HepG2 (cell line): ENCODE data around the gene CSPG5. TPM values are rescaled to one million over a fixed set of nuclear protein-coding genes. Genes with fewer than 3 reads are reported as not detected.

Experiments used
- ATAD3A ChIP-seq: sonication (generic); formaldehyde crosslinking; IDR thresholded peaks from 2 replicates; pipeline ENCODE4 v1.4.0; 2020; ENCODE audit warnings: missing genetic modification reagents
- BORCS8-MEF2B ChIP-seq: sonication (generic); formaldehyde crosslinking; IDR thresholded peaks from 2 replicates; pipeline ENCODE4 v1.8.0; 2022; ENCODE audit warnings: mild to moderate bottlenecking, missing genetic modification reagents
- DNMT1 ChIP-seq: sonication (generic); formaldehyde crosslinking; IDR thresholded peaks from 2 replicates; pipeline ENCODE4 v1.5.1; 2020; ENCODE audit warnings: mild to moderate bottlenecking, missing genetic modification reagents
- FLYWCH1 ChIP-seq: sonication (generic); formaldehyde crosslinking; IDR thresholded peaks from 2 replicates; pipeline ENCODE4 v1.8.1; 2023; ENCODE audit warnings: mild to moderate bottlenecking, missing genetic modification reagents
- RBAK ChIP-seq: sonication (generic); formaldehyde crosslinking; IDR thresholded peaks from 2 replicates; pipeline ENCODE4 v1.5.1; 2020; ENCODE audit warnings: mild to moderate bottlenecking, missing genetic modification reagents
- RFX3 ChIP-seq: IDR thresholded peaks from 2 replicates; pipeline ENCODE4 v1.6.1; 2016; ENCODE audit warnings: missing biosample characterization, missing genetic modification reagents
- ZBTB1 ChIP-seq: sonication (generic); formaldehyde crosslinking; IDR thresholded peaks from 2 replicates; pipeline ENCODE4 v1.4.0; 2020; ENCODE audit warnings: missing genetic modification reagents, borderline replicate concordance
- ZFP36L1 ChIP-seq: sonication (generic); formaldehyde crosslinking; IDR thresholded peaks from 2 replicates; pipeline ENCODE4 v1.8.0; 2022; ENCODE audit warnings: mild to moderate bottlenecking, missing genetic modification reagents, moderate library complexity
- ZHX1 ChIP-seq: sonication (generic); formaldehyde crosslinking; IDR thresholded peaks from 2 replicates; pipeline ENCODE4 v1.8.1; 2022; ENCODE audit warnings: low read depth, mild to moderate bottlenecking, missing genetic modification reagents
- ZMYM3 ChIP-seq: sonication (generic); formaldehyde crosslinking; IDR thresholded peaks from 2 replicates; pipeline ENCODE4 v1.5.1; 2020; ENCODE audit warnings: mild to moderate bottlenecking, missing genetic modification reagents
- ZNF232 ChIP-seq: sonication (generic); formaldehyde crosslinking; IDR thresholded peaks from 2 replicates; pipeline ENCODE4 v1.4.0; 2020; ENCODE audit warnings: missing genetic modification reagents, borderline replicate concordance
- ZNF292 ChIP-seq: sonication (generic); formaldehyde crosslinking; IDR thresholded peaks from 2 replicates; pipeline ENCODE4 v1.8.1; 2022; ENCODE audit warnings: mild to moderate bottlenecking, low read depth, missing genetic modification reagents, borderline replicate concordance
- ZNF678 ChIP-seq: sonication (generic); formaldehyde crosslinking; IDR thresholded peaks from 2 replicates; pipeline ENCODE4 v1.4.0; 2020; ENCODE audit warnings: mild to moderate bottlenecking, missing genetic modification reagents
- ZNF687 ChIP-seq: sonication (generic); formaldehyde crosslinking; IDR thresholded peaks from 2 replicates; pipeline ENCODE4 v1.5.1; 2020; ENCODE audit warnings: mild to moderate bottlenecking, missing genetic modification reagents, moderate library complexity
- polyA plus RNA-seq, 8 experiments: library from polyadenylated mRNA; depleted of rRNA in 3 of 8; stranded (reverse) in 7 of 8; unstranded in 1 of 8; fragments of >200 nt; fragmentation: Illumina TruSeq in 4 of 8; extraction: Trizol in 4 of 8; gene quantifications; 2 replicates each; pipeline versions ENCODE4 v1.2.1 to v1.2.3, GENCODE V29; 2011 to 2016; ENCODE audit warnings: low read depth in 4 of 8, missing spikeins in 1 of 8, mixed read lengths in 1 of 8; ENCODE audit not compliant: insufficient read depth in 1 of 8
- total RNA-seq, 5 experiments: library from RNA; depleted of rRNA; stranded (reverse); fragments of >200 nt; fragmentation: Illumina TruSeq; extraction: Trizol; gene quantifications; 2 replicates each; pipeline ENCODE4 v1.2.3, GENCODE V29; 2016; ENCODE audit warnings: low read depth in 1 of 5
- TF ChIP-seq, protein P1 (sequence below): sonication (generic); formaldehyde crosslinking; IDR thresholded peaks from 2 replicates; pipeline ENCODE4 v1.8.0; 2022; ENCODE audit warnings: mild to moderate bottlenecking, missing genetic modification reagents, borderline replicate concordance
- TF ChIP-seq, protein P2 (sequence below): sonication (generic); formaldehyde crosslinking; IDR thresholded peaks from 2 replicates; pipeline ENCODE4 v1.4.0; 2020; ENCODE audit warnings: missing genetic modification reagents

The CSPG5 gene
- total and polyA plus RNA-seq, 2 of the 13 experiments (the other 11 are each of a cell fraction or from before 2014, with no cell fraction given): 0.07 to 0.15 TPM

DNA sequence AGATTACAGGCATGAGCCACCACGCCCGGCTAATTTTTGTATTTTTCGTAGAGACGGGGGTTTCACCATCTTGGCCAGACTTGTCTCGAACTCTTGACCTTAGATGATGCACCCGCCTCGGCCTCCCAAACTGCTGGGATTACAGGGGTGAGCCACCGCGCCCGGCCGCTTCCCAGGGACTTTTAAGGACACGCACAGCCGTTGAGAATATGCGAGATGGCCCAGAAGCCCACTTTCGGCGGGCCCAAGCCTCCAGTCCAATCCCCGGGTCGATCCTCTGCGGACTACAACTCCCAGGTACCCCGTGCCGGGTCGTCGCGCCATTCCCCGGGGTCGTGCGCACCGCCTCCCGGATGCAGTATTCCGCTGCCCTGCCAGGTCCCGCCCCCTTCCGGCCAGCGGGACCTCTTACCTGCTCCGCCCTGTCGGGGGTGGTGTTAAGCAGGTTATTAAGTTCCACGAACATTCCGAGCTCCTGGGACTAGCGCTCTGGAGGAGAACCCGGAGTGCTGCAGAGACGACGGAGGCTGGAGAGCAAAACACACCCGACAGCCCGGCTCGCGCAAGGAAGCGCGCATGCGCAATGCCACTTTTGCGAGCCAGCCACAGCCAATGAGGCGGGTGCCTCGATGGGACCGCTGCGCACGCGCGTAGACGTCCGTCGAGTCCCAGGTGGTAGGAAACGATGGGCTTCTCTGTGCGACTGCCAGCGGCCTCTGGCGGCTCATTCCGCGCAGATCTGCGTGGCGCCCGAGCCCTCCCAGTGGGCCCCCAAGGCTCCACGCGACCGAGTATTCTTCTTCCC, 65.3 kb downstream of the CSPG5 start, which contains the start of gene ELP6 (continued):
- peak; percentile 35; the same call in 1 of the 2 replicates for TF ChIP-seq ZHX1 (CRISPR knock-in tag)
- peak; percentile 76; the same call in 1 of the 2 replicates for TF ChIP-seq ZFP36L1
- TF ChIP-seq ZNF678 (CRISPR knock-in tag): no peak
- no peak for TF ChIP-seq FLYWCH1 (CRISPR knock-in tag)
- TF ChIP-seq ZMYM3: no peak; the same call in 1 of the 2 replicates
- TF ChIP-seq RFX3: no peak
- 0 out of 2 replicates have a peak, but pooled peaks have one; percentile 31 for TF ChIP-seq RBAK (CRISPR knock-in tag)
- TF ChIP-seq, protein P1, sequence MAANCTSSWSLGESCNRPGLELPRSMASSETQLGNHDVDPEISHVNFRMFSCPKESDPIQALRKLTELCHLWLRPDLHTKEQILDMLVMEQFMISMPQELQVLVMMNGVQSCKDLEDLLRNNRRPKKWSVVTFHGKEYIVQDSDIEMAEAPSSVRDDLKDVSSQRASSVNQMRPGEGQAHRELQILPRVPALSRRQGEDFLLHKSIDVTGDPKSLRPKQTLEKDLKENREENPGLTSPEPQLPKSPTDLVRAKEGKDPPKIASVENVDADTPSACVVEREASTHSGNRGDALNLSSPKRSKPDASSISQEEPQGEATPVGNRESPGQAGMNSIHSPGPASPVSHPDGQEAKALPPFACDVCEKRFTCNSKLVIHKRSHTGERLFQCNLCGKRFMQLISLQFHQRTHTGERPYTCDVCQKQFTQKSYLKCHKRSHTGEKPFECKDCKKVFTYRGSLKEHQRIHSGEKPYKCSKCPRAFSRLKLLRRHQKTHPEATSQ (CRISPR knock-in tag): no peak
- no peak for TF ChIP-seq ATAD3A
- TF ChIP-seq ZNF687 (CRISPR knock-in tag): peak; percentile 90
- 0 out of 2 replicates have a peak, but pooled peaks have one; percentile 29 for TF ChIP-seq ZNF292 (CRISPR knock-in tag)
- TF ChIP-seq DNMT1 (CRISPR knock-in tag): peak; percentile 76; the same call in 1 of the 2 replicates
- no peak for TF ChIP-seq ZBTB1 (CRISPR knock-in tag)
- peak; percentile 54; the same call in 1 of the 2 replicates for TF ChIP-seq BORCS8-MEF2B (CRISPR knock-in tag)
- no peak for TF ChIP-seq ZNF232
- TF ChIP-seq, protein P2, sequence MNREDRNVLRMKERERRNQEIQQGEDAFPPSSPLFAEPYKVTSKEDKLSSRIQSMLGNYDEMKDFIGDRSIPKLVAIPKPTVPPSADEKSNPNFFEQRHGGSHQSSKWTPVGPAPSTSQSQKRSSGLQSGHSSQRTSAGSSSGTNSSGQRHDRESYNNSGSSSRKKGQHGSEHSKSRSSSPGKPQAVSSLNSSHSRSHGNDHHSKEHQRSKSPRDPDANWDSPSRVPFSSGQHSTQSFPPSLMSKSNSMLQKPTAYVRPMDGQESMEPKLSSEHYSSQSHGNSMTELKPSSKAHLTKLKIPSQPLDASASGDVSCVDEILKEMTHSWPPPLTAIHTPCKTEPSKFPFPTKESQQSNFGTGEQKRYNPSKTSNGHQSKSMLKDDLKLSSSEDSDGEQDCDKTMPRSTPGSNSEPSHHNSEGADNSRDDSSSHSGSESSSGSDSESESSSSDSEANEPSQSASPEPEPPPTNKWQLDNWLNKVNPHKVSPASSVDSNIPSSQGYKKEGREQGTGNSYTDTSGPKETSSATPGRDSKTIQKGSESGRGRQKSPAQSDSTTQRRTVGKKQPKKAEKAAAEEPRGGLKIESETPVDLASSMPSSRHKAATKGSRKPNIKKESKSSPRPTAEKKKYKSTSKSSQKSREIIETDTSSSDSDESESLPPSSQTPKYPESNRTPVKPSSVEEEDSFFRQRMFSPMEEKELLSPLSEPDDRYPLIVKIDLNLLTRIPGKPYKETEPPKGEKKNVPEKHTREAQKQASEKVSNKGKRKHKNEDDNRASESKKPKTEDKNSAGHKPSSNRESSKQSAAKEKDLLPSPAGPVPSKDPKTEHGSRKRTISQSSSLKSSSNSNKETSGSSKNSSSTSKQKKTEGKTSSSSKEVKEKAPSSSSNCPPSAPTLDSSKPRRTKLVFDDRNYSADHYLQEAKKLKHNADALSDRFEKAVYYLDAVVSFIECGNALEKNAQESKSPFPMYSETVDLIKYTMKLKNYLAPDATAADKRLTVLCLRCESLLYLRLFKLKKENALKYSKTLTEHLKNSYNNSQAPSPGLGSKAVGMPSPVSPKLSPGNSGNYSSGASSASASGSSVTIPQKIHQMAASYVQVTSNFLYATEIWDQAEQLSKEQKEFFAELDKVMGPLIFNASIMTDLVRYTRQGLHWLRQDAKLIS: no peak
